H1 (cell line): ENCODE results near the gene MIF. TPM values are rescaled to one million over a fixed set of nuclear protein-coding genes. Genes with fewer than 3 reads are reported as not detected.

ENCODE experiments used
- CTCF ChIA-PET: fragments of 300-600 bp; sonication (Branson Sonifier 250); formaldehyde crosslinking; loops from one replicate; lab custom pipeline; 2021; ENCODE audit not compliant: partially characterized antibody; lab: Charles Lee
- POLR2A ChIA-PET: fragments of 300-600 bp; sonication (Branson Sonifier 250); formaldehyde crosslinking; loops from one replicate; lab custom pipeline; 2021; ENCODE audit warnings: inconsistent platforms; ENCODE audit not compliant: partially characterized antibody; lab: Charles Lee
- DNase-seq, 2 experiments: peaks; one replicate each; pipeline versions ENCODE4 v3.0.0 to v3.0.0-alpha.2; 2010 to 2022; ENCODE audit warnings: low spot score in 2 of 2, low read depth in 1 of 2, mixed read lengths in 1 of 2
- FAIRE-seq: peaks from 2 replicates; lab custom pipeline; 2011; peaks lifted over from hg19 to GRCh38; lab: Jason Lieb, UNC
- H2AFZ ChIP-seq: 2 replicates; pipeline ENCODE4 v1.8.1; 2012; ENCODE audit warnings: low read length, inconsistent platforms
- H2AK5ac ChIP-seq: 2 replicates; pipeline ENCODE4 v1.6.1; 2013; ENCODE audit warnings: low read depth, low read length
- H2BK120ac ChIP-seq: replicated peaks from 2 replicates; pipeline ENCODE3; 2013; ENCODE audit warnings: low read depth, low read length, inconsistent platforms
- H2BK12ac ChIP-seq: 2 replicates; pipeline ENCODE4 v1.6.1; 2013; ENCODE audit warnings: low read depth, low read length
- H2BK15ac ChIP-seq: 2 replicates; pipeline ENCODE4 v1.6.1; 2013; ENCODE audit warnings: low read length
- H2BK20ac ChIP-seq: 2 replicates; pipeline ENCODE4 v1.6.1; 2013; ENCODE audit warnings: low read length
- H2BK5ac ChIP-seq: 2 replicates; pipeline ENCODE4 v1.6.1; 2013; ENCODE audit warnings: low read depth, low read length
- H3K14ac ChIP-seq: 2 replicates; pipeline ENCODE4 v1.6.1; 2013; ENCODE audit warnings: inconsistent platforms; ENCODE audit not compliant: insufficient read length
- H3K18ac ChIP-seq: 2 replicates; pipeline ENCODE4 v1.6.1; 2013; ENCODE audit warnings: low read length; ENCODE audit errors: extremely low read depth
- H3K23ac ChIP-seq: 2 replicates; pipeline ENCODE4 v1.6.1; 2013; ENCODE audit warnings: inconsistent platforms; ENCODE audit not compliant: insufficient read length
- H3K23me2 ChIP-seq: 2 replicates; pipeline ENCODE4 v1.6.1; 2013; ENCODE audit warnings: low read depth, low read length
- H3K27ac ChIP-seq: 2 replicates; pipeline ENCODE4 v1.6.1; 2011; ENCODE audit warnings: low read depth, low read length, inconsistent platforms
- H3K27me3 ChIP-seq, 4 experiments: replicated peaks in 1 of 4; 1 replicate in 1 of 4; 2 replicates in 3 of 4; pipeline versions ENCODE4 v1.6.1 to v1.8.1; 2011 to 2013; ENCODE audit warnings: low read length in 3 of 4, mild to moderate bottlenecking in 3 of 4, inconsistent platforms in 2 of 4, mixed read lengths in 2 of 4, moderate library complexity in 1 of 4; ENCODE audit not compliant: control insufficient read depth in 3 of 4, insufficient read depth in 3 of 4; ENCODE audit errors: extremely low read depth in 1 of 4
- H3K36me3 ChIP-seq, 4 experiments: 2 replicates each; pipeline versions ENCODE4 v1.6.1 to v1.8.1; 2011 to 2013; ENCODE audit warnings: mild to moderate bottlenecking in 4 of 4, low read length in 3 of 4, moderate library complexity in 2 of 4, control low read depth in 1 of 4, inconsistent platforms in 1 of 4; ENCODE audit not compliant: insufficient read depth in 4 of 4, control insufficient read depth in 2 of 4
- H3K4ac ChIP-seq: replicated peaks from 2 replicates; pipeline ENCODE3; 2013; ENCODE audit warnings: low read length, low read depth, mixed read lengths, inconsistent platforms; ENCODE audit not compliant: insufficient read length
- H3K4me1 ChIP-seq, 4 experiments: replicated peaks in 1 of 4; 1 replicate in 1 of 4; 2 replicates in 3 of 4; pipeline versions ENCODE4 v1.6.1 to v1.8.1; 2011 to 2013; ENCODE audit warnings: low read length in 3 of 4, inconsistent platforms in 2 of 4, mixed read lengths in 1 of 4; ENCODE audit not compliant: insufficient read depth in 4 of 4, control insufficient read depth in 3 of 4
- H3K4me2 ChIP-seq, 2 experiments: 2 replicates each; pipeline versions ENCODE4 v1.6.1 to v1.8.1; 2011 to 2013; ENCODE audit warnings: low read depth in 2 of 2, low read length in 2 of 2, control low read depth in 1 of 2, inconsistent platforms in 1 of 2, mild to moderate bottlenecking in 1 of 2; ENCODE audit not compliant: insufficient read depth in 1 of 2
- H3K4me3 ChIP-seq, 4 experiments: fragments of 200-600, 300-600 bp in 1 of 4; sonication (generic), shearing (Covaris generic), sonication (Bioruptor Twin) in 1 of 4; 2 replicates each; pipeline versions ENCODE4 v1.5.1 to v1.8.1; 2011 to 2016; ENCODE audit warnings: low read length in 4 of 4, low read depth in 3 of 4, control low read depth in 2 of 4, inconsistent platforms in 2 of 4, mild to moderate bottlenecking in 2 of 4, mixed read lengths in 1 of 4, moderate library complexity in 1 of 4; ENCODE audit not compliant: insufficient read depth in 2 of 4; ENCODE audit errors: extremely low read depth in 1 of 4
- H3K56ac ChIP-seq: replicated peaks from 2 replicates; pipeline ENCODE3; 2013; ENCODE audit warnings: low read depth, mild to moderate bottlenecking, mixed read lengths, low read length, inconsistent platforms; ENCODE audit not compliant: insufficient read length
- H3K79me1 ChIP-seq: 2 replicates; pipeline ENCODE4 v1.6.1; 2013; ENCODE audit warnings: low read depth, low read length, control low read depth
- H3K79me2 ChIP-seq, 2 experiments: 2 replicates each; pipeline versions ENCODE4 v1.6.1 to v1.8.1; 2012 to 2013; ENCODE audit warnings: low read length in 2 of 2, mild to moderate bottlenecking in 2 of 2, inconsistent platforms in 1 of 2; ENCODE audit not compliant: insufficient read depth in 2 of 2, control insufficient read depth in 1 of 2
- H3K9ac ChIP-seq, 4 experiments: replicated peaks in 1 of 4; 1 replicate in 1 of 4; 2 replicates in 3 of 4; pipeline versions ENCODE4 v1.6.1 to v1.8.1; 2011 to 2013; ENCODE audit warnings: low read depth in 3 of 4, low read length in 3 of 4, control low read depth in 2 of 4, mild to moderate bottlenecking in 2 of 4, moderate library complexity in 2 of 4, inconsistent platforms in 1 of 4; ENCODE audit errors: extremely low read depth in 1 of 4
- H3K9me3 ChIP-seq, 2 experiments: 2 replicates each; pipeline versions ENCODE4 v1.6.1 to v1.8.1; 2012 to 2013; ENCODE audit warnings: mild to moderate bottlenecking in 2 of 2, moderate library complexity in 2 of 2, control low read depth in 1 of 2, inconsistent platforms in 1 of 2, low read depth in 1 of 2, low read length in 1 of 2, mixed read lengths in 1 of 2; ENCODE audit not compliant: insufficient read depth in 2 of 2
- H4K20me1 ChIP-seq, 2 experiments: replicated peaks in 1 of 2; 2 replicates each; pipeline versions ENCODE3 to v1.8.1; 2011 to 2013; ENCODE audit warnings: inconsistent platforms in 2 of 2, low read length in 2 of 2, mild to moderate bottlenecking in 1 of 2; ENCODE audit not compliant: insufficient read depth in 2 of 2, control insufficient read depth in 1 of 2
- H4K5ac ChIP-seq: 2 replicates; pipeline ENCODE4 v1.6.1; 2013; ENCODE audit warnings: low read length, low read depth, mixed read lengths, inconsistent platforms; ENCODE audit not compliant: insufficient read length
- H4K8ac ChIP-seq: 2 replicates; pipeline ENCODE4 v1.8.0; 2013; ENCODE audit warnings: mild to moderate bottlenecking, moderate library complexity, low read length, inconsistent platforms; ENCODE audit not compliant: insufficient read depth; ENCODE audit errors: extremely low read depth
- H4K91ac ChIP-seq: replicated peaks from 2 replicates; pipeline ENCODE3; 2013; ENCODE audit warnings: low read length, mixed read lengths, inconsistent platforms; ENCODE audit not compliant: insufficient read length
- CHD2 ChIP-seq: IDR thresholded peaks from 2 replicates; pipeline ENCODE4 v1.6.1; 2012; ENCODE audit warnings: low read length, improper control_type of control experiment
- CREB1 ChIP-seq: IDR thresholded peaks from 2 replicates; pipeline ENCODE4 v1.6.1; 2012; ENCODE audit warnings: inconsistent platforms
- CTBP2 ChIP-seq: IDR thresholded peaks from 2 replicates; pipeline ENCODE4 v1.7.0; 2011; ENCODE audit warnings: borderline replicate concordance, mild to moderate bottlenecking, moderate library complexity, mixed read lengths, low read length; ENCODE audit not compliant: insufficient read depth, insufficient read length
- GABPA ChIP-seq: IDR thresholded peaks from 2 replicates; pipeline ENCODE4 v1.6.1; 2011; ENCODE audit warnings: mild to moderate bottlenecking, low read length, moderate library complexity, borderline replicate concordance; ENCODE audit not compliant: insufficient read depth
- GTF2F1 ChIP-seq: IDR thresholded peaks from 2 replicates; pipeline ENCODE4 v1.6.1; 2012; ENCODE audit warnings: low read depth, low read length, improper control_type of control experiment, borderline replicate concordance
- HDAC6 ChIP-seq: IDR thresholded peaks from one replicate; pipeline ENCODE4 v1.7.1; 2012; ENCODE audit warnings: low read depth, mild to moderate bottlenecking, inconsistent platforms, low read length, moderate library complexity
- JUND ChIP-seq: IDR thresholded peaks from 2 replicates; pipeline ENCODE4 v1.6.1; 2011; ENCODE audit warnings: mild to moderate bottlenecking, improper control_type of control experiment, low read length
- KDM1A ChIP-seq: fragments of 200-600, 300-600 bp; sonication (generic); IDR thresholded peaks from 2 replicates; pipeline ENCODE4 v1.7.1; 2016; ENCODE audit warnings: mild to moderate bottlenecking, low read length, borderline replicate concordance
- MAFK ChIP-seq: IDR thresholded peaks from 2 replicates; pipeline ENCODE4 v1.6.1; 2012; ENCODE audit warnings: low read depth, mild to moderate bottlenecking, improper control_type of control experiment, low read length
- POLR2A ChIP-seq, 2 experiments: IDR thresholded peaks; 1 replicate in 1 of 2; 2 replicates in 1 of 2; pipeline ENCODE4 v1.6.1; 2011; ENCODE audit warnings: low read depth in 2 of 2, low read length in 2 of 2, mild to moderate bottlenecking in 2 of 2; ENCODE audit errors: control extremely low read depth in 1 of 2
- POLR2AphosphoS5 ChIP-seq: IDR thresholded peaks from 2 replicates; pipeline ENCODE4 v1.6.1; 2011; ENCODE audit warnings: low read depth, low read length
- RNF2 ChIP-seq: fragments of 200-900, 300-1000 bp; sonication (generic); IDR thresholded peaks from 2 replicates; pipeline ENCODE4 v1.7.1; 2016; ENCODE audit warnings: borderline replicate concordance, low read depth, mild to moderate bottlenecking, antibody characterized with exemption, low read length; ENCODE audit not compliant: poor library complexity, severe bottlenecking; ENCODE audit errors: missing control alignments
- SAP30 ChIP-seq: fragments of 300-600 bp; sonication (generic); IDR thresholded peaks from 2 replicates; pipeline ENCODE4 v1.7.1; 2012; ENCODE audit warnings: low read length, moderate library complexity, mild to moderate bottlenecking, inconsistent platforms; ENCODE audit not compliant: insufficient read depth, insufficient replicate concordance
- SIRT6 ChIP-seq: IDR thresholded peaks from one replicate; pipeline ENCODE4 v1.7.1; 2012; ENCODE audit warnings: low read length, inconsistent platforms
- TBP ChIP-seq: IDR thresholded peaks from 2 replicates; pipeline ENCODE4 v1.6.1; 2011; ENCODE audit warnings: low read depth, low read length, improper control_type of control experiment
- WGBS, 2 experiments: shearing (Covaris generic) in 1 of 2; methylation state at CpG; one replicate each; pipeline versions ENCODE4 v1.1.6 to v1.1.7; 2013 to 2015; ENCODE audit warnings: low lambda C conversion rate in 2 of 2, mixed read lengths in 2 of 2, inconsistent platforms in 1 of 2, low coverage in 1 of 2, missing lambda C conversion rate in 1 of 2; ENCODE audit not compliant: insufficient replicate concordance in 2 of 2, insufficient coverage in 1 of 2, insufficient read length in 1 of 2; ENCODE audit errors: extremely low coverage in 1 of 2, missing lambda C conversion rate in 1 of 2; 5-methylcytosine and 5-hydroxymethylcytosine counted together
- polyA plus RNA-seq, 7 experiments: library from polyadenylated mRNA; depleted of rRNA in 3 of 7; stranded (reverse) in 5 of 7; unstranded in 2 of 7; fragments of >200 nt in 5 of 7; fragments of 200-250 nt in 2 of 7; gene quantifications; 1 replicate in 5 of 7; 2 replicates in 1 of 7; 4 replicates in 1 of 7; pipeline versions ENCODE4 v1.2.1 to v1.2.3, GENCODE V29; 2011 to 2013; ENCODE audit warnings: missing spikeins in 2 of 7, mixed read lengths in 2 of 7
- total RNA-seq: library from RNA; stranded (reverse); fragmentation: NEBNext Ultra II Directional; extraction: Animal tissue kit (Norgen Biotek cat#: 25700); gene quantifications from 2 replicates; pipeline ENCODE4 v1.2.1, GENCODE V29; 2021

MIF gene
- total and polyA plus RNA-seq, 2 of the 8 experiments (the other 6 are each of a cell fraction or from before 2014, with no cell fraction given), result 1,082 to 1,870 TPM

DNA sequence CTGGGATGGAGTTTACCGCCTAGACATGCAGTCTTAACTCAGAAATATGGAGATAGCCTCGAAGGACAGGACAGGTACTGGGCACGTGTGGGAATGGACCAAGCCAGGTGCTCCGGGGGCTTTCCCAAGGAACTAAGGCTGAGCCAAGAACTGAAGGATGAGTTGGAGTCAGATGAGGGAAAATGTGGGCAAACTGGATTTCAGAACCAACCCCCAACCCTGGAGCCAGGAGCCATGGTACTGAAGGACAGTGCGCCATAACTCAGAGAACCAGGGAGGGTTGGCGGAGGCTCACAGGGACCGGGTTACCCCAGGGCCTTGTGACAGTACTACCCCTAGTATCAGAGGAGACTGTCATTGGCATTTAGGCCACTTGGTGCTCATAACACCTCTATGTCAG is 2.5 kb upstream of the MIF start:
- no peak overlapping the region for H3K56ac ChIP-seq
- peaks cover 7 to 9% of the 10 kb centered on the region in 2 experiments; a peak in 2 of 4 replicates for H3K9me3 ChIP-seq
- H3K27ac ChIP-seq, result no peak overlapping the region
- no peak overlapping the region for H2BK120ac ChIP-seq
- H2AFZ ChIP-seq, result no peak overlapping the region
- no peak overlapping the region for H4K8ac ChIP-seq
- peaks cover 8 to 23% (median 15%) of the 10 kb centered on the region in 4 experiments for H3K4me1 ChIP-seq
- no peak overlapping the region for H3K4ac ChIP-seq
- H3K27me3 ChIP-seq, result peaks cover 0 to 3% (median 1%) of the 10 kb centered on the region in 4 experiments; a peak in 2 of 7 replicates
- H4K5ac ChIP-seq, result no peak overlapping the region
- no peak overlapping the region for H2BK12ac ChIP-seq
- peaks cover 10 to 12% (median 11%) of the 10 kb centered on the region in 4 experiments for H3K36me3 ChIP-seq
- ChIA-PET CTCF (interaction anchor here (0.7 to 3.1 kb wide), 2 partner anchors 12 to 30 kb away, joined by 3 to 15 read pairs; no protein-coding TSS in a partner anchor), POLR2A (no interaction called here)
- H3K9ac ChIP-seq, result no peak overlapping the region; a peak in 1 of 7 replicates
- no peak overlapping the region for H3K14ac ChIP-seq
- no peaks in the 10 kb centered on the region; the same call in none of the 2 replicates for H3K79me1 ChIP-seq
- H2BK5ac ChIP-seq, result no peak overlapping the region
- peaks cover 6% of the 10 kb centered on the region for H3K23me2 ChIP-seq
- no peak overlapping the region for H2BK15ac ChIP-seq
- no peak overlapping the region for H3K18ac ChIP-seq
- no peak for DNase-seq
- H3K4me3 ChIP-seq, result no peak overlapping the region
- no peak overlapping the region for H3K23ac ChIP-seq
- H4K20me1 ChIP-seq, result peaks cover 0 to 6% of the 10 kb centered on the region in 2 experiments
- H2AK5ac ChIP-seq, result no peak overlapping the region
- 95% methylated on average over 7 of the region's 7 CpGs; no CpG with 5 or more reads in 1 of the 2 experiments for WGBS, 2 experiments
- no peak overlapping the region for H2BK20ac ChIP-seq
- no peak for FAIRE-seq
- H4K91ac ChIP-seq, result no peak overlapping the region
- H3K79me2 ChIP-seq, result peaks cover 0 to 7% of the 10 kb centered on the region in 2 experiments; a peak in 1 of 4 replicates
- H3K4me2 ChIP-seq, result no peak overlapping the region
- no peak for TF ChIP-seq POLR2A (IDR thresholded peaks at IDR 0.05; ENCODE audit: control extremely low read depth in 1 of 2, low read depth in 2 of 2, low read length in 2 of 2)
- TF ChIP-seq RNF2, result no peak
- no peak for TF ChIP-seq CHD2
- no peak for TF ChIP-seq JUND
- TF ChIP-seq SAP30, result no peak
- no peak for TF ChIP-seq CREB1
- no peak for TF ChIP-seq GTF2F1
- TF ChIP-seq SIRT6, result no peak
- no peak for TF ChIP-seq GABPA
- TF ChIP-seq HDAC6, result no peak
- TF ChIP-seq TBP, result no peak
- no peak for TF ChIP-seq POLR2AphosphoS5
- TF ChIP-seq CTBP2, result no peak
- no peak for TF ChIP-seq MAFK
- no peak for TF ChIP-seq KDM1A
